Natural killer cell (primary cell): ENCODE data around the gene KLK5. TPM values are rescaled to one million over a fixed set of nuclear protein-coding genes. Genes with fewer than 3 reads are reported as not detected.

ENCODE experiments used
- ATAC-seq, 3 donors: fragments of 150-1000 bp in 2 of 3; fragments of 200-7000 bp in 1 of 3; cut with Tn5 transposase; 1 replicate in 1 of 3; 2 replicates in 2 of 3; pipeline ENCODE4 v1.10.0; 2021; ENCODE audit warnings: mild to moderate bottlenecking in 2 of 3, moderate library complexity in 2 of 3
- DNase-seq, 2 donors: peaks; one replicate each; pipeline versions ENCODE4 v3.0.0 to v3.0.0-alpha.2; 2013 to 2021; ENCODE audit warnings: mixed read lengths in 1 of 2
- H3K27ac ChIP-seq: one replicate; pipeline ENCODE4 v1.5.1; 2013; ENCODE audit warnings: mild to moderate bottlenecking, low read length
- H3K27me3 ChIP-seq: one replicate; pipeline ENCODE4 v1.6.1; 2013; ENCODE audit warnings: low read length; ENCODE audit not compliant: control insufficient read depth, insufficient read depth
- H3K36me3 ChIP-seq: one replicate; pipeline ENCODE4 v1.6.1; 2013; ENCODE audit warnings: low read length; ENCODE audit not compliant: control insufficient read depth, insufficient read depth
- H3K4me1 ChIP-seq: one replicate; pipeline ENCODE4 v1.6.1; 2013; ENCODE audit warnings: low read length; ENCODE audit not compliant: control insufficient read depth, insufficient read depth
- H3K4me3 ChIP-seq: one replicate; pipeline ENCODE4 v1.5.1; 2013; ENCODE audit warnings: low read length
- H3K9me3 ChIP-seq: one replicate; pipeline ENCODE4 v1.6.1; 2013; ENCODE audit warnings: low read length; ENCODE audit not compliant: control insufficient read depth, insufficient read depth
- H3K27ac Mint-ChIP-seq, 2 donors: one replicate each; pipeline ENCODE4 v1.8.0; 2022; ENCODE audit warnings: mild to moderate bottlenecking in 2 of 2, mixed read lengths in 2 of 2, moderate library complexity in 1 of 2
- H3K27me3 Mint-ChIP-seq, 2 donors: one replicate each; pipeline ENCODE4 v1.8.0; 2022; ENCODE audit warnings: low read depth in 2 of 2, mixed read lengths in 2 of 2
- H3K36me3 Mint-ChIP-seq: one replicate; pipeline ENCODE4 v1.8.0; 2022; ENCODE audit warnings: mixed read lengths
- H3K4me1 Mint-ChIP-seq, 2 donors: one replicate each; pipeline ENCODE4 v1.8.0; 2022; ENCODE audit warnings: mixed read lengths in 2 of 2
- H3K4me3 Mint-ChIP-seq: one replicate; pipeline ENCODE4 v1.8.0; 2022; ENCODE audit warnings: mild to moderate bottlenecking, moderate library complexity, mixed read lengths
- H3K9me3 Mint-ChIP-seq, 2 donors: one replicate each; pipeline ENCODE4 v1.8.0; 2022; ENCODE audit warnings: mixed read lengths in 2 of 2
- WGBS: methylation state at CpG from one replicate; pipeline ENCODE4 v1.1.7; 2013; ENCODE audit warnings: missing lambda C conversion rate; ENCODE audit not compliant: insufficient coverage; 5-methylcytosine and 5-hydroxymethylcytosine counted together
- intact Hi-C: fragments of 100-400 bp; cut with micrococcal nuclease; formaldehyde crosslinking; loops from one replicate; pipeline ENCODE4 v1.14.2; 2022
- total RNA-seq, 4 donors: library from RNA; stranded (reverse); fragments of 120-200 nt in 1 of 4; gene quantifications; one replicate each; pipeline versions ENCODE4 v1.2.3 to v1.2.4, GENCODE V29; 2013 to 2022
- TF ChIP-seq, protein P1 (sequence below): fragments of 200-600 bp; IDR thresholded peaks from one replicate; pipeline ENCODE4 v1.8.0; 2022; ENCODE audit warnings: antibody characterized with exemption

The KLK5 gene
- total RNA-seq, 3 donors from 2014 or later (not counting 1 experiment from before 2014, with no cell fraction given), result not detected

DNA sequence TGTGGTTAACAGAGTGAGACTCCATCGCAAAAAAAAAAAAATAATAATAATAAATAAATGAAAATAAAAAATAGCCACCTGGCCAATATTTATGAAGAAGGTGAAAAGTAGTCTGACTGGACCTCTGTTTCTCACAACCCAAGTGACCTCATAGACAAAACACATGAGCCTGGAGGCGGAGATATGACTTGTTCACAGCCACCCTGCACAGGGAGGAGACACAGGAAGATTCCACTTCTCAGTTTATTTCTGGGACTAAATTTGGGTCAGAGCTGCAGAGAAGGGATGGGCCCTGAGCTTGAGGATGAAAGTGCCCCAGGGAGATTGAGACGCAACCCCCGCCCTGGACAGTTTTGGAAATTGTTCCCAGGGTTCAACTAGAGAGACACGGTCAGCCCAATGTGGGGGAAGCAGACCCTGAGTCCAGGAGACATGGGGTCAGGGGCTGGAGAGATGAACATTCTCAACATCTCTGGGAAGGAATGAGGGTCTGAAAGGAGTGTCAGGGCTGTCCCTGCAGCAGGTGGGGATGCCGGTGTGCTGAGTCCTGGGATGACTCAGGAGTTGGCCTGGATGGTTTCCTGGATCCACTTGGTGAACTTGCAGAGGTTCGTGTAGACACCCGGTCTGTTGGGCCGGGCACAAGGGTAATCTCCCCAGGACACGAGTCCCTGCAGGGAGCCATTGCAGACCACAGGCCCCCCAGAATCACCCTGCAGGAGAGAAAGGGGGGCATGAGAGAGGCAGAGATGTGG lies 9.6 kb downstream of the KLK5 start:
- no peaks in the 10 kb centered on the region for H3K9me3 ChIP-seq
- Mint-ChIP-seq H3K4me1 (no peaks in the 10 kb centered on the region), H3K9me3 (peaks cover 0 to 4% of the 10 kb centered on the region in 2 donors), H3K4me3 (no peak overlapping the region), H3K36me3 (no peaks in the 10 kb centered on the region), H3K27me3 (peaks cover 18 to 19% of the 10 kb centered on the region in 2 donors), H3K27ac (no peak overlapping the region)
- WGBS, result 84% methylated on average over 9 of the region's 10 CpGs
- H3K27ac ChIP-seq, result no peak overlapping the region
- no peak for DNase-seq
- TF ChIP-seq, protein P1, sequence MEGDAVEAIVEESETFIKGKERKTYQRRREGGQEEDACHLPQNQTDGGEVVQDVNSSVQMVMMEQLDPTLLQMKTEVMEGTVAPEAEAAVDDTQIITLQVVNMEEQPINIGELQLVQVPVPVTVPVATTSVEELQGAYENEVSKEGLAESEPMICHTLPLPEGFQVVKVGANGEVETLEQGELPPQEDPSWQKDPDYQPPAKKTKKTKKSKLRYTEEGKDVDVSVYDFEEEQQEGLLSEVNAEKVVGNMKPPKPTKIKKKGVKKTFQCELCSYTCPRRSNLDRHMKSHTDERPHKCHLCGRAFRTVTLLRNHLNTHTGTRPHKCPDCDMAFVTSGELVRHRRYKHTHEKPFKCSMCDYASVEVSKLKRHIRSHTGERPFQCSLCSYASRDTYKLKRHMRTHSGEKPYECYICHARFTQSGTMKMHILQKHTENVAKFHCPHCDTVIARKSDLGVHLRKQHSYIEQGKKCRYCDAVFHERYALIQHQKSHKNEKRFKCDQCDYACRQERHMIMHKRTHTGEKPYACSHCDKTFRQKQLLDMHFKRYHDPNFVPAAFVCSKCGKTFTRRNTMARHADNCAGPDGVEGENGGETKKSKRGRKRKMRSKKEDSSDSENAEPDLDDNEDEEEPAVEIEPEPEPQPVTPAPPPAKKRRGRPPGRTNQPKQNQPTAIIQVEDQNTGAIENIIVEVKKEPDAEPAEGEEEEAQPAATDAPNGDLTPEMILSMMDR, result no peak
- H3K27me3 ChIP-seq, result no peaks in the 10 kb centered on the region
- H3K4me3 ChIP-seq, result no peak overlapping the region
- no peaks in the 10 kb centered on the region for H3K4me1 ChIP-seq
- H3K36me3 ChIP-seq, result no peaks in the 10 kb centered on the region
- intact Hi-C loops, result no loop called here
- ATAC-seq, result no peak

DNA sequence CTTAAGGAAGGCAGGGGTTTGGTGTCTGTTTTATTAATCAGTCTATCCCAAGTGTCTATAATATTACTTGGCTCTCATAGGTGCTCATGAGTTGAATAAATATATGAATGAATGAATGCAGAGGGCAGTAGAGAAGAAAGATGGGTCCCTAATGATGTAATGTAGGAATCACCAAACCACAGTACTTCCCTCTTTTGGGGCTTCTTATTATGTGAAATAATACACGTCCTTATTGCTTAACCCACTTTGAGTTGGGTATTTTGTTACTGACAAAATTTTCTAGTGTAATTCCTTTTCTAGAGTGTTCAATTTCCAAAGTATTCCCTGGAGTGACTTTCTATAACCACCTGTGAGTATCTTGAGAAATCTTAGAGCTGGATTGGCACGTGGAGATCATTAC lies 13.2 kb downstream of the KLK5 start:
- Mint-ChIP-seq H3K4me3 (no peak overlapping the region), H3K36me3 (no peaks in the 10 kb centered on the region), H3K9me3 (peaks cover 0 to 4% of the 10 kb centered on the region in 2 donors), H3K27ac (no peak overlapping the region), H3K27me3 (peaks cover 11 to 19% of the 10 kb centered on the region in 2 donors), H3K4me1 (no peaks in the 10 kb centered on the region)
- intact Hi-C loops, result loop anchor here (10.0 kb wide), 1 partner anchor 155 kb away; no protein-coding TSS in a partner anchor
- WGBS, result 86% methylated on average over 1 of the region's 2 CpGs
- TF ChIP-seq, protein P1, result no peak
- no peak for ATAC-seq
- Histone ChIP-seq H3K27me3 (no peaks in the 10 kb centered on the region), H3K27ac (no peak overlapping the region), H3K36me3 (no peaks in the 10 kb centered on the region), H3K4me1 (no peaks in the 10 kb centered on the region), H3K9me3 (no peaks in the 10 kb centered on the region), H3K4me3 (no peak overlapping the region)
- DNase-seq, result no peak

DNA sequence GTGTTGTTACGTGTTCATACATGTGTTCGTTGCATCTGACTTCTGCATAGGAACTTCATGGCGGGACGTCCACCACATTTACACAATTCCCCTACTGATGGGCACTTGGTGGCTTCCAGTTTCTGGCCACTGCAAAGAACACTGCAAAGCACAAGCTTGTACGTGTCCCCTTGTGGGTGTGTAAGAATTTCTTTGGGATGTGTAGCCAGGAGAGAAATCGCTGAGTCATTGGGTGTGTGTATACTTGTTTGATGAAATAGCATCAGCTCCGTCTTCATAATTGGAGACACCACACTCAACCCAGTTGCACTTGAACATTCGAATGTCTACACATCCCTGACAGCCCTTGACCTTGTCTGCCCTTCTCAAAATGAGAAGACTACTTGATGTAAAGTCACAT lies 19.2 kb downstream of the KLK5 start:
- no peaks in the 10 kb centered on the region for H3K36me3 ChIP-seq
- no peaks in the 10 kb centered on the region for H3K27me3 ChIP-seq
- H3K27me3 Mint-ChIP-seq, result peaks cover 22 to 25% of the 10 kb centered on the region in 2 donors
- WGBS, result 74% methylated on average over 7 of the region's 8 CpGs
- H3K27ac Mint-ChIP-seq, result no peak overlapping the region
- TF ChIP-seq, protein P1, result no peak
- intact Hi-C loops, result loop anchor here (5.0 to 10.0 kb wide), 2 partner anchors 161 to 329 kb away; no protein-coding TSS in a partner anchor
- no peak overlapping the region for H3K27ac ChIP-seq
- DNase-seq (no peak), ATAC-seq (no peak)
- no peaks in the 10 kb centered on the region for H3K36me3 Mint-ChIP-seq
- H3K4me1 Mint-ChIP-seq, result peaks cover 0 to 4% of the 10 kb centered on the region in 2 donors
- H3K9me3 ChIP-seq, result no peaks in the 10 kb centered on the region
- H3K4me3 ChIP-seq, result no peak overlapping the region
- H3K4me1 ChIP-seq, result no peaks in the 10 kb centered on the region
- H3K4me3 Mint-ChIP-seq, result no peak overlapping the region
- H3K9me3 Mint-ChIP-seq, result no peaks in the 10 kb centered on the region
